ENCODE data around the gene MEAK7.

DNA sequence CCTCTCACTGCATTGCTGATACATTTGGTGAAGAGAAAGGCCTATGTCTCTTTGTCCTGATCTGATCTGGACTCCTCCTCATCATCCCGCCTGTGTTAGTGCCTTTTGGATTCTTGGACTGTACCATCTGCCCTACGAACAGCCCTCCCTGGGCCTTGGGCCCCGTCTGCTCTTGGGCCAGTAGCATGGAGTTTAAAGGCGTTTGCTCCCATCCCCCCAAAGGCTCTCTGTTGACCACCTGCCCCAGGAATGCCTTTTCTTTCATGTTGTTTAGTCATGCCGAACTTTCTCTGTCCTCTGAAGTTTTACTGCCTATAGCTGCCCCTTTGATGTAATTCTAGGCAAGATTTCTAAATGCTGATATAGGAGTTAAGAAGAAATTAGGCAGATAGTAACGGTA lies 30.9 kb upstream of the MEAK7 start:
- TF ChIP-seq TAF1 (IDR thresholded peaks at IDR 0.05; ENCODE audit: low read depth) (no peak), TEAD4 (IDR thresholded peaks at IDR 0.05) (no peak)
- TF ChIP-seq, protein P1, sequence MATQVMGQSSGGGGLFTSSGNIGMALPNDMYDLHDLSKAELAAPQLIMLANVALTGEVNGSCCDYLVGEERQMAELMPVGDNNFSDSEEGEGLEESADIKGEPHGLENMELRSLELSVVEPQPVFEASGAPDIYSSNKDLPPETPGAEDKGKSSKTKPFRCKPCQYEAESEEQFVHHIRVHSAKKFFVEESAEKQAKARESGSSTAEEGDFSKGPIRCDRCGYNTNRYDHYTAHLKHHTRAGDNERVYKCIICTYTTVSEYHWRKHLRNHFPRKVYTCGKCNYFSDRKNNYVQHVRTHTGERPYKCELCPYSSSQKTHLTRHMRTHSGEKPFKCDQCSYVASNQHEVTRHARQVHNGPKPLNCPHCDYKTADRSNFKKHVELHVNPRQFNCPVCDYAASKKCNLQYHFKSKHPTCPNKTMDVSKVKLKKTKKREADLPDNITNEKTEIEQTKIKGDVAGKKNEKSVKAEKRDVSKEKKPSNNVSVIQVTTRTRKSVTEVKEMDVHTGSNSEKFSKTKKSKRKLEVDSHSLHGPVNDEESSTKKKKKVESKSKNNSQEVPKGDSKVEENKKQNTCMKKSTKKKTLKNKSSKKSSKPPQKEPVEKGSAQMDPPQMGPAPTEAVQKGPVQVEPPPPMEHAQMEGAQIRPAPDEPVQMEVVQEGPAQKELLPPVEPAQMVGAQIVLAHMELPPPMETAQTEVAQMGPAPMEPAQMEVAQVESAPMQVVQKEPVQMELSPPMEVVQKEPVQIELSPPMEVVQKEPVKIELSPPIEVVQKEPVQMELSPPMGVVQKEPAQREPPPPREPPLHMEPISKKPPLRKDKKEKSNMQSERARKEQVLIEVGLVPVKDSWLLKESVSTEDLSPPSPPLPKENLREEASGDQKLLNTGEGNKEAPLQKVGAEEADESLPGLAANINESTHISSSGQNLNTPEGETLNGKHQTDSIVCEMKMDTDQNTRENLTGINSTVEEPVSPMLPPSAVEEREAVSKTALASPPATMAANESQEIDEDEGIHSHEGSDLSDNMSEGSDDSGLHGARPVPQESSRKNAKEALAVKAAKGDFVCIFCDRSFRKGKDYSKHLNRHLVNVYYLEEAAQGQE (IDR thresholded peaks at IDR 0.05; ENCODE audit: low read depth) = no peak

All from Ishikawa (cell line).